BJ (cell line): Measurements from ENCODE around the gene ACADVL. TPM values are rescaled to one million over a fixed set of nuclear protein-coding genes. Genes with fewer than 3 reads are reported as not detected.

Experiments used
- CTCF ChIA-PET: fragments of 350-600 bp; formaldehyde crosslinking; extraction: SDS; loops from one replicate; lab custom pipeline; 2021; ENCODE audit warnings: antibody characterized with exemption, inconsistent platforms; lab: Yijun Ruan, JAX
- POLR2A ChIA-PET: fragments of 300-600 bp; sonication (Branson Sonifier 250); formaldehyde crosslinking; extraction: SDS; loops from one replicate; lab custom pipeline; 2021; ENCODE audit warnings: antibody characterized with exemption; lab: Charles Lee
- DNase-seq: peaks from one replicate; pipeline ENCODE4 v3.0.0-alpha.2; 2011; ENCODE audit warnings: low read depth
- H3K27me3 ChIP-seq: 2 replicates; pipeline ENCODE4 v1.6.0; 2011; ENCODE audit warnings: low read length; ENCODE audit not compliant: control insufficient read depth, insufficient read depth
- H3K36me3 ChIP-seq: 2 replicates; pipeline ENCODE4 v1.5.1; 2011; ENCODE audit warnings: low read length; ENCODE audit not compliant: control insufficient read depth, insufficient read depth
- H3K4me3 ChIP-seq: 2 replicates; pipeline ENCODE4 v1.5.1; 2011; ENCODE audit warnings: low read depth, mild to moderate bottlenecking, control low read depth, low read length
- CTCF ChIP-seq: IDR thresholded peaks from 2 replicates; pipeline ENCODE4 v1.5.1; 2011; ENCODE audit warnings: low read depth, mild to moderate bottlenecking, control low read depth, inconsistent platforms, low read length, moderate library complexity; ENCODE audit not compliant: insufficient read depth
- polyA plus RNA-seq: library from polyadenylated mRNA; depleted of rRNA; stranded (reverse); fragments of >200 nt; gene quantifications from 2 replicates; pipeline ENCODE4 v1.2.3, GENCODE V29; 2011

Gene ACADVL
- polyA plus RNA-seq, 1 experiment, result 517 TPM

DNA sequence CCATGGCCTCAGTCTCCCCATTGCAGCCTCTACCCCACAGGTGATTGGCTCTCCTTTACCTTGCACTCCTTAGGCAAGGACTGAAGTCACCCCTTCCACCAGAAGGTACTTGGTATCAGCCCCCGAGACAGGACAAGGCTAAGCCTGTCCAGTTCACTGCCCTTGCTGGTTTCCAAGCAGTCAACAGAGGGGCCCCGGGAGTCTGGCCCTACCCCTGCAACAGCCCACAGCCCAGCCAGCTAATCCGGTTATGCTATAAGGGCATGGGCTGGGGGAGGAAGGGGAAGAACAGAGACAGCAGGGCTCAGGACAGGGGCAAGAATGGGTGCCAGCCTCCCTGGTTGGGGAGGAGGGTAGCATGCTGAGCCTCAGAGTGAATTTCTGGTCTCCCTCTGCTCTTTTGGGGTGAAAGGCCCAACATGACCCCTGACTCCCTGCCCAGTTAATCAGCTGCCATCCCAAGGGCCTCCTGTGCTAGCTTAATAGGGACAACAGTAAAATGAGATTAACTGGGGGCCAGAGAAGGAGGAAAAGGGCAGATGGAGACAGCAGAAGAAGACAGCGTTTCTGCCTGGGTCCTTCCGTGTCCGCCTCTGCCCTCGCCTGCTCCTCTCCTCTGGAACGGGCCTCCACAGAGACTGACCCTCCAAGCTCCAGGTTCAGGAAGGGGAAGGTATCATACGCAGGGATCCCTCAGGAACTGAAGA is 10.8 kb upstream of the ACADVL start:
- peaks cover 3% of the 10 kb centered on the region for H3K36me3 ChIP-seq
- CTCF ChIA-PET, result interaction anchor here (1.0 to 1.5 kb wide), 2 partner anchors 88 to 163 kb away, joined by 3 read pairs; no protein-coding TSS in a partner anchor
- POLR2A ChIA-PET, result no interaction called here
- H3K4me3 ChIP-seq, result no peak overlapping the region
- no peak for DNase-seq
- no peaks in the 10 kb centered on the region for H3K27me3 ChIP-seq
- no peak for TF ChIP-seq CTCF

DNA sequence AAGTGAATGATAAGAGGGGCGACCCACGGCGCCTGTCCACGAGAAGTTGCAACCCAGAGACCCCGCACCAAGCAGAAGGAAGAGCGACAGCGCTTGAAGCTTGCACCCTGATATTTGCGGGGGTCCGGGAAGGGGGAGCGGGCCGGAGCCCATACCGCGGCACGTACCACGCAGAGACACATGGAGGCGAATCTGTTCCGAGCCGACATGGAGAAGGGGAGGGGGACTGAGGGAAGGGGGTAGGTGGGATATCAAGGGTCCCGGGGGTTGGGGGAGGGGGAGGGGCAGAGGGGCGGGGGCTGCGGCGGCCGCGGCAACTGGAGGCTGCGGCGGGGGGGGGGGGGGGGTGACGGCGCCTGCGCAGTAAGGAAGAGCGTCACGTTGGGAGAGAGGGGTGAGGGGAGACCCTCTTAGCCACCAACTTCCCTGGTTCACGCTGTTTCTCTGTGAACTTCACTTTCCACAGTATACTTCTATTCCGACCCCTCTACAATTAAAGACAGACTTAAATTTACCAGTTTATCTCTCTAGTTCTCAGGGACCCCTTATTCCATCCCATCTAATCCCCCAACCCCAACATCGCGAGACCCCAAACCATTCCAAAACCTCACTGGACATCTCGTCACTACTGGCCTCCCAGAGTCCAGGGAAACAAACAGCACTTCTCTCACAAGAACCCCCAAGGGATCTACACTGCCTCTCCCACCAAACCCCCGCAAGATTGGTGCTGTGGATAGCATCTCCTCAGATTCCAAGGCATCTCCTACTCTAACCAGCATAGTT is 8.1 kb upstream of the ACADVL start:
- ChIA-PET CTCF (no interaction called here), POLR2A (no interaction called here)
- TF ChIP-seq CTCF, result no peak
- no peak for DNase-seq
- Histone ChIP-seq H3K4me3 (no peak overlapping the region), H3K36me3 (peaks cover 2% of the 10 kb centered on the region; the same call in 1 of the 2 replicates), H3K27me3 (no peaks in the 10 kb centered on the region)

- ChIA-PET POLR2A (no interaction called here), CTCF (interaction anchor here (1.1 to 2.3 kb wide), 5 partner anchors 21 to 170 kb away, joined by 3 to 11 read pairs (median 4); partner anchors contain the start of genes DVL2 and SLC16A11)
- H3K36me3 ChIP-seq, result no peaks in the 10 kb centered on the region
- DNase-seq, result no peak
- peak overlapping the region; percentile 38 for H3K4me3 ChIP-seq
- TF ChIP-seq CTCF, result peak; percentile 45
- no peaks in the 10 kb centered on the region for H3K27me3 ChIP-seq
Measured at GRCh38 chr17:7213895-7214299, 5.8 kb upstream of the ACADVL start.

- peak; percentile 71 for DNase-seq
- POLR2A ChIA-PET, result no interaction called here
Measured at GRCh38 chr17:7214300-7215135, 5.2 kb upstream of the ACADVL start.

More at GRCh38 chr17:7214300-7215135, 5.2 kb upstream of the ACADVL start:
- Histone ChIP-seq H3K27me3 (no peaks in the 10 kb centered on the region), H3K4me3 (peak overlapping the region; percentile 38), H3K36me3 (no peaks in the 10 kb centered on the region)
- CTCF ChIA-PET, result interaction anchor here (1.1 to 2.3 kb wide), 5 partner anchors 20 to 170 kb away, joined by 3 to 11 read pairs (median 4); partner anchors contain the start of genes DVL2 and SLC16A11
- TF ChIP-seq CTCF, result peak; percentile 71
